Spleen (tissue), 11 donors: ENCODE data around the gene TIGIT. TPM values are rescaled to one million over a fixed set of nuclear protein-coding genes. Genes with fewer than 3 reads are reported as not detected.
A peak's percentile ranks its signal among the peaks of the same experiment; 100 is the strongest.

Source experiments
- DNase-seq: peaks from one replicate; pipeline ENCODE4 v3.0.0-alpha.2; 2020
- H3K27ac ChIP-seq, 8 donors: fragments of 200-600 bp; sonication (generic) in 7 of 8; 1 replicate in 4 of 8; 2 replicates in 4 of 8; pipeline versions ENCODE4 v1.5.0 to v1.8.0; 2016 to 2021; ENCODE audit warnings: inconsistent platforms in 4 of 8, mild to moderate bottlenecking in 4 of 8, moderate library complexity in 1 of 8
- H3K27me3 ChIP-seq, 7 donors: fragments of 200-600 bp; sonication (generic) in 6 of 7; replicated peaks in 1 of 7; 1 replicate in 4 of 7; 2 replicates in 3 of 7; pipeline versions ENCODE4 v1.5.0 to v1.8.0; 2016 to 2021; ENCODE audit warnings: inconsistent platforms in 3 of 7, mild to moderate bottlenecking in 1 of 7
- H3K36me3 ChIP-seq, 6 donors: fragments of 200-600 bp; sonication (generic) in 5 of 6; 1 replicate in 4 of 6; 2 replicates in 2 of 6; pipeline versions ENCODE4 v1.5.0 to v1.8.0; 2016 to 2021; ENCODE audit warnings: inconsistent platforms in 2 of 6
- H3K4me1 ChIP-seq, 6 donors: fragments of 200-600 bp; sonication (generic) in 5 of 6; 1 replicate in 3 of 6; 2 replicates in 3 of 6; pipeline versions ENCODE4 v1.5.0 to v1.8.0; 2016 to 2021; ENCODE audit warnings: inconsistent platforms in 3 of 6
- H3K4me3 ChIP-seq, 8 donors: fragments of 200-600 bp; sonication (generic) in 7 of 8; 1 replicate in 4 of 8; 2 replicates in 4 of 8; pipeline versions ENCODE4 v1.5.0 to v1.8.0; 2016 to 2021; ENCODE audit warnings: inconsistent platforms in 4 of 8, mild to moderate bottlenecking in 4 of 8, moderate library complexity in 2 of 8
- H3K9me3 ChIP-seq, 8 donors: fragments of 200-600 bp; sonication (generic) in 7 of 8; 1 replicate in 4 of 8; 2 replicates in 4 of 8; pipeline versions ENCODE4 v1.5.0 to v1.8.0; 2016 to 2021; ENCODE audit warnings: inconsistent platforms in 4 of 8
- CTCF ChIP-seq, 11 experiments: fragments of 200-600 bp in 7 of 11; fragments of 450-650 bp in 4 of 11; sonication (generic) in 4 of 11; IDR thresholded peaks in 8 of 11; conservative IDR thresholded peaks in 3 of 11; 1 replicate in 7 of 11; 2 replicates in 4 of 11; pipeline versions ENCODE4 v1.4.0 to v1.8.0; 2016 to 2021; ENCODE audit warnings: antibody characterized with exemption in 11 of 11, inconsistent platforms in 4 of 11, mild to moderate bottlenecking in 1 of 11
- POLR2A ChIP-seq, 3 donors: fragments of 450-650 bp; IDR thresholded peaks; one replicate each; pipeline ENCODE4 v1.5.1; 2017; ENCODE audit warnings: antibody characterized with exemption in 3 of 3, mild to moderate bottlenecking in 1 of 3
- POLR2AphosphoS5 ChIP-seq, 3 donors: sonication (generic); formaldehyde crosslinking; IDR thresholded peaks; one replicate each; pipeline ENCODE4 v1.5.1; 2017; ENCODE audit warnings: antibody characterized with exemption in 3 of 3
- WGBS, 5 donors: extraction: QIAGEN DNeasy Blood & Tissue Kit in 3 of 5; methylation state at CpG; one replicate each; pipeline versions ENCODE4 v1.1.5 to v1.1.7; 2013 to 2018; 5-methylcytosine and 5-hydroxymethylcytosine counted together
- intact Hi-C: fragments of 100-400 bp; cut with DNase I; formaldehyde crosslinking; loops from one replicate; pipeline ENCODE4 v1.15.0; 2023; ENCODE audit warnings: low total_unique reads
- polyA plus RNA-seq, 3 donors: library from polyadenylated mRNA; stranded (reverse); fragments of 200-250 nt; gene quantifications; one replicate each; pipeline ENCODE4 v1.2.1, GENCODE V29; 2013
- total RNA-seq, 7 donors: library from RNA; depleted of rRNA in 3 of 7; stranded (reverse); fragments of >200 nt in 3 of 7; fragmentation: NEBNext Ultra II Directional in 4 of 7; extraction: Animal tissue kit (Norgen Biotek cat#: 25700) in 4 of 7; gene quantifications; one replicate each; pipeline versions ENCODE4 v1.1.0 to v1.2.1, GENCODE V29; 2016 to 2021
- donor health status: healthy with polysubstance abuse.
- donor health status: DM: no; HTN: no; CAD: no; lungs with moderate emphysema.
- donor health status: DM: no; HTN: no; CAD: no.
- donor health status: Bipolar disorder and iron deficiency.
- donor health status: healthy.
- donor health status: DM: no; HTN: no; CAD: no.
- donor health status: DM: yes; HTN: yes; CAD: no.

Gene TIGIT
- total and polyA plus RNA-seq, 10 donors: 4.2 to 22.0 (median 11.3) TPM

GRCh38 chr3:114284644-114285043 is 9.2 kb upstream of the TIGIT start:
- Histone ChIP-seq H3K4me1 (peaks cover 0 to 4% (median 0%) of the 10 kb centered on the region in 6 donors), H3K27me3 (no peaks in the 10 kb centered on the region), H3K36me3 (no peaks in the 10 kb centered on the region), H3K9me3 (no peaks in the 10 kb centered on the region), H3K27ac (no peak overlapping the region), H3K4me3 (no peak overlapping the region)
- 95 to 100% (median 98%) methylated on average over 1 of the region's 1 CpG for WGBS, 5 donors
- TF ChIP-seq CTCF (IDR thresholded peaks at IDR 0.05 in 8 of 11, conservative IDR thresholded peaks at IDR 0.05 in 3 of 11): no peak
- TF ChIP-seq POLR2AphosphoS5 (IDR thresholded peaks at IDR 0.05): no peak
- no peak for TF ChIP-seq POLR2A (IDR thresholded peaks at IDR 0.05)
- no peak for DNase-seq
- intact Hi-C loops: no loop called here

DNA sequence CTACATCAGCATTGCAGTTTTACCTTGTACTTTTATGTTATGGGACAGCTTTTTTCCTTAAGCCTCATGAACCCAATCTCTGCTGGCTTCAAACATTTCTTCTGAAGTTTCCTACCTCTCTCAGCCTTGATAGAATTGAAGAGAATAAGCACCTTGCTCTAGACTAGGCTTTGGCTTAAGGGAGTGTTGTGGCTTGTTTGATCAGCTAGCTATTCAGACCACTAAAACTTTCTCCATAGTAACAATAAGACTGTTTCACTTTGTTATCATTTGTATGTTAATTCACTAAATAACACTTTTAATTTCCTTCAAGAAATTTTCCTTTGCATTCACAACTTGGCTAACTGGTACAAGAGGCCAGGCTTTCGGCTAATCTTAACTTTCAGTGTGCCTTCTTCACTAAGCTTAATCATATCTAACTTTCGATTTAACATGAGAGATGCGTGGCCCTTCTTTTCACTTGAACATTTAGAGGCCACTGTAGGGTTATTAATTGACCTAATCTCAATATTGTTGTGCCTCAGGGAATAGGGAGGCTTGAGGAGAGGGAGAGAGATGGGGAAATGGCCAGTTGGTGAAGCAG is 8.1 kb upstream of the TIGIT start:
- intact Hi-C loops: no loop called here

GRCh38 chr3:114286266-114286665 is 7.6 kb upstream of the TIGIT start:
- 61 to 73% (median 63%) methylated on average over 2 of the region's 2 CpGs for WGBS, 5 donors
- TF ChIP-seq POLR2AphosphoS5 (IDR thresholded peaks at IDR 0.05) (no peak), POLR2A (IDR thresholded peaks at IDR 0.05) (no peak), CTCF (IDR thresholded peaks at IDR 0.05 in 8 of 11, conservative IDR thresholded peaks at IDR 0.05 in 3 of 11) (no peak)
- H3K27ac ChIP-seq: peak overlapping the region in 6 of 8 donors; percentile 3 to 80 (median 49)
- no peak for DNase-seq
- peaks cover 0 to 15% (median 5%) of the 10 kb centered on the region in 6 donors for H3K4me1 ChIP-seq
- no peaks in the 10 kb centered on the region for H3K9me3 ChIP-seq
- H3K27me3 ChIP-seq: no peaks in the 10 kb centered on the region
- no peaks in the 10 kb centered on the region for H3K36me3 ChIP-seq
- H3K4me3 ChIP-seq: peak overlapping the region in 1 of 8 donors; percentile 12
- intact Hi-C loops: no loop called here

More for the DNA sequence above, 8.1 kb upstream of the TIGIT start:
- H3K36me3 ChIP-seq: no peaks in the 10 kb centered on the region
- H3K9me3 ChIP-seq: no peaks in the 10 kb centered on the region
- TF ChIP-seq POLR2AphosphoS5 (IDR thresholded peaks at IDR 0.05): no peak
- TF ChIP-seq CTCF (IDR thresholded peaks at IDR 0.05 in 8 of 11, conservative IDR thresholded peaks at IDR 0.05 in 3 of 11): no peak
- TF ChIP-seq POLR2A (IDR thresholded peaks at IDR 0.05): no peak
- DNase-seq: no peak
- H3K4me1 ChIP-seq: peaks cover 0 to 10% (median 2%) of the 10 kb centered on the region in 6 donors
- peak overlapping the region in 1 of 8 donors; percentile 12 for H3K4me3 ChIP-seq
- WGBS, 5 donors: 54 to 85% (median 82%) methylated on average over 3 of the region's 3 CpGs
- H3K27me3 ChIP-seq: no peaks in the 10 kb centered on the region
- H3K27ac ChIP-seq: peak overlapping the region in 6 of 8 donors; percentile 3 to 80 (median 49)

DNA sequence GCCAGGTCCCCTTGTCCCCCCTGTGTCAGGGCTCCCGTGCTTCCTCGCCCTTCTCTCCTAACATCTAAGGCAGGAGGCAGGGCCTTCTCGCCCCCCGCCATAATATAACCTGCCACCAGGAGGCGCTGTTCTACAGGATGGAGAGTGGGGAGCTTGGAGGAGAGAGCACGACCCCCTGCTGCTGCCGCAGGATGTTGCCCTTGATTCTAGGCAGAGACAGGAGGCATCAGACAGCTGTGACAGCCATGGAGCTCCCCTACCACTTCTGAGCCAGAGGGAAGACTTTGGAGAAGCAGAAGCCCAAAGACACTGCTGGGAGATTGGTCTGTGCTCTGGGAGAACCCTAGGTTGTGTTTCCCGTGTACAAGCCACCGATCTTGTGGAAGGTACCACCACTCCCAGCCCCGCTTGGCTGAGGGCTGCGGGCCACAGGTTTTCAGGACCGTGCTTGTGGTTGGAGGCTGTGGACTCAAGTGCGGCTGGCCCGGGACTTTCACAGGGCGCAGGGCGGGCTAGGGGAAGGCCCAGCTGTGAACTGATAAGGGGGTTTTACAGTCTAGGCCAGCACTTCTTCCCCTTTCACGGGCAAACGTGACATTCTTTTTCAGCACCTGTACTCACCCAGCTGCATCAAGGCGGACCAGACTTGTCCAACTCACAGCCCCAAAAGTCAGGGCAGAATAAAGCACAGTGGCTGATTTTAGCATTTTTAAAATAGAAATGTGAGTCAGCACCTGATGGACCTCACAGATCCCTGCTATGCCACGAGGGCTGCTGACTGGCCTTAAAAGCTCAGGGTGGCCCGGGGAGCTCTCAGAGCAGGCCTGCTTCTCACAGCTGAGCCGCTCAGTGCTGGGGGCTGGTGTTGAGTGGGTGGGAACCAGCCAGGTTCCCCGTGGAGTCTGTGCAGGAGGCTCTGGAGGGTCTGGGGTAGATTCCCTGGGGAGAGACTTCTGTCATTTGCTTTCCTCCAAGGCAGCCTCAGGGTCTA is 2.6 kb upstream of the TIGIT start:
- Histone ChIP-seq H3K9me3 (no peaks in the 10 kb centered on the region), H3K27me3 (no peaks in the 10 kb centered on the region), H3K27ac (peak overlapping the region; percentile 51 to 91 (median 83)), H3K36me3 (no peaks in the 10 kb centered on the region), H3K4me1 (peaks cover 0 to 38% (median 17%) of the 10 kb centered on the region in 6 donors), H3K4me3 (peak overlapping the region in 4 of 8 donors; percentile 0 to 55 (median 8))
- peak; percentile 95 for DNase-seq
- TF ChIP-seq CTCF (IDR thresholded peaks at IDR 0.05 in 8 of 11, conservative IDR thresholded peaks at IDR 0.05 in 3 of 11) (peak; percentile 73 to 93 (median 89)), POLR2AphosphoS5 (IDR thresholded peaks at IDR 0.05) (peak; percentile 55 to 68 (median 57)), POLR2A (IDR thresholded peaks at IDR 0.05) (no peak)
- 31 to 50% (median 34%) methylated on average over 15 to 23 of the region's 23 CpGs for WGBS, 5 donors
- intact Hi-C loops: no loop called here
